Stimulated activated CD8-positive, alpha-beta memory T cell treated with anti-CD3 and anti-CD28 coated beads, Interleukin-7, amount 100 ng/mL, for 24 hours (primary cell): Measurements from ENCODE around the gene MGRN1.

ENCODE experiments used
- DNase-seq: peaks from one replicate; pipeline ENCODE4 v3.0.0-alpha.2; 2020; ENCODE audit warnings: low read depth

Gene MGRN1

GRCh38 chr16:4654011-4654963 is 29.7 kb downstream of the MGRN1 start:
- DNase-seq, result no peak

- no peak for DNase-seq
Observed at GRCh38 chr16:4654964-4655590, 30.5 kb downstream of the MGRN1 start.

GRCh38 chr16:4655801-4656200 is 31.2 kb downstream of the MGRN1 start:
- no peak for DNase-seq

- no peak for DNase-seq
Observed at GRCh38 chr16:4656221-4656620, 31.6 kb downstream of the MGRN1 start.

- DNase-seq, result no peak
Observed at GRCh38 chr16:4656695-4657686, 32.4 kb downstream of the MGRN1 start.

GRCh38 chr16:4659363-4660353 is 35.0 kb downstream of the MGRN1 start:
- no peak for DNase-seq

- DNase-seq, result peak; percentile 48
Observed at GRCh38 chr16:4660454-4661007, 35.9 kb downstream of the MGRN1 start.

GRCh38 chr16:4661661-4662060 is 37.0 kb downstream of the MGRN1 start:
- DNase-seq, result no peak

- no peak for DNase-seq
Observed at GRCh38 chr16:4663465-4663776, 38.8 kb downstream of the MGRN1 start.

GRCh38 chr16:4663777-4664465 is 39.3 kb downstream of the MGRN1 start:
- no peak for DNase-seq

- peak; percentile 31 for DNase-seq
Observed at GRCh38 chr16:4664538-4665418, 40.2 kb downstream of the MGRN1 start.

GRCh38 chr16:4666537-4667202 is 42.0 kb downstream of the MGRN1 start:
- DNase-seq, result no peak

GRCh38 chr16:4667203-4667963 is 42.8 kb downstream of the MGRN1 start:
- DNase-seq, result no peak

- DNase-seq, result no peak
Observed at GRCh38 chr16:4668313-4668960, 43.8 kb downstream of the MGRN1 start.

- DNase-seq, result no peak
Observed at GRCh38 chr16:4673387-4674046, 48.9 kb downstream of the MGRN1 start.

GRCh38 chr16:4674926-4675530 is 50.4 kb downstream of the MGRN1 start:
- no peak for DNase-seq
